GM18861 (cell line): Measurements from ENCODE around the gene ADAMTSL3.

Source experiments
- ATAC-seq: cut with Tn5 transposase; IDR thresholded peaks from one replicate; pipeline ENCODE4 v1.9.1; 2021; ENCODE audit not compliant: unreplicated experiment

The ADAMTSL3 gene

GRCh38 chr15:83656192-83656591 is 2.3 kb downstream of the ADAMTSL3 start:
- no peak for ATAC-seq

- no peak for ATAC-seq
Observed at GRCh38 chr15:83656943-83657528, 3.1 kb downstream of the ADAMTSL3 start.

- ATAC-seq: no peak
Observed at GRCh38 chr15:83657549-83657948, 3.6 kb downstream of the ADAMTSL3 start.

- ATAC-seq: no peak
Observed at GRCh38 chr15:83658430-83659416, 4.8 kb downstream of the ADAMTSL3 start.

GRCh38 chr15:83659417-83659812 is 5.5 kb downstream of the ADAMTSL3 start:
- ATAC-seq: no peak

- no peak for ATAC-seq
Observed at GRCh38 chr15:83665480-83665879, 11.6 kb downstream of the ADAMTSL3 start.

- ATAC-seq: no peak
Observed at GRCh38 chr15:83670672-83671229, 16.8 kb downstream of the ADAMTSL3 start.

- no peak for ATAC-seq
Observed at GRCh38 chr15:83671603-83672002, 17.7 kb downstream of the ADAMTSL3 start.

GRCh38 chr15:83673385-83673784 is 19.5 kb downstream of the ADAMTSL3 start:
- ATAC-seq: no peak

- ATAC-seq: no peak
Observed at GRCh38 chr15:83682476-83683088, 28.7 kb downstream of the ADAMTSL3 start.

- no peak for ATAC-seq
Observed at GRCh38 chr15:83685916-83686332, 32.0 kb downstream of the ADAMTSL3 start.

GRCh38 chr15:83688201-83688600 is 34.3 kb downstream of the ADAMTSL3 start:
- no peak for ATAC-seq

- ATAC-seq: no peak
Observed at GRCh38 chr15:83690676-83691075, 36.8 kb downstream of the ADAMTSL3 start.

GRCh38 chr15:83692746-83693581 is 39.0 kb downstream of the ADAMTSL3 start:
- no peak for ATAC-seq

- no peak for ATAC-seq
Observed at GRCh38 chr15:83694015-83694414, 40.1 kb downstream of the ADAMTSL3 start.

- no peak for ATAC-seq
Observed at GRCh38 chr15:83694536-83694935, 40.6 kb downstream of the ADAMTSL3 start.

GRCh38 chr15:83695246-83695645 is 41.3 kb downstream of the ADAMTSL3 start:
- ATAC-seq: no peak

GRCh38 chr15:83695901-83696425 is 42.0 kb downstream of the ADAMTSL3 start:
- no peak for ATAC-seq

GRCh38 chr15:83697716-83698115 is 43.8 kb downstream of the ADAMTSL3 start:
- no peak for ATAC-seq

GRCh38 chr15:83698294-83698693 is 44.4 kb downstream of the ADAMTSL3 start:
- no peak for ATAC-seq
